HEK293T (cell line): ENCODE results near the gene TIGAR.

Experiments
- CTCF ChIA-PET: fragments of 350-600 bp; formaldehyde crosslinking; extraction: SDS; loops from one replicate; lab custom pipeline; 2021; ENCODE audit warnings: antibody characterized with exemption, inconsistent platforms; lab: Yijun Ruan, JAX
- POLR2A ChIA-PET: fragments of 350-600 bp; formaldehyde crosslinking; extraction: SDS; loops from one replicate; lab custom pipeline; 2020; ENCODE audit warnings: antibody characterized with exemption, inconsistent platforms; lab: Yijun Ruan, JAX
- DNase-seq: peaks from one replicate; pipeline ENCODE4 v3.0.0; 2012; ENCODE audit warnings: mixed read lengths; ENCODE audit errors: extremely low spot score
- ARNT ChIP-seq: fragments of 450-650 bp; IDR thresholded peaks from 2 replicates; pipeline ENCODE4 v1.6.1; 2017; ENCODE audit warnings: mild to moderate bottlenecking
- BHLHE40 ChIP-seq: fragments of 450-650 bp; IDR thresholded peaks from 2 replicates; pipeline ENCODE4 v1.6.1; 2016; ENCODE audit warnings: mild to moderate bottlenecking, moderate library complexity, borderline replicate concordance
- CTBP1 ChIP-seq: fragments of 450-650 bp; IDR thresholded peaks from 2 replicates; pipeline ENCODE4 v1.6.1; 2016; ENCODE audit warnings: borderline replicate concordance
- ELF4 ChIP-seq: fragments of 450-650 bp; IDR thresholded peaks from 2 replicates; pipeline ENCODE4 v1.6.1; 2017; ENCODE audit warnings: antibody characterized with exemption
- FOXA1 ChIP-seq: fragments of 450-650 bp; IDR thresholded peaks from 2 replicates; pipeline ENCODE4 v1.6.1; 2016; ENCODE audit warnings: mild to moderate bottlenecking
- FOXK2 ChIP-seq: fragments of 450-650 bp; IDR thresholded peaks from 2 replicates; pipeline ENCODE4 v1.6.1; 2016; ENCODE audit warnings: mild to moderate bottlenecking
- FOXM1 ChIP-seq: fragments of 450-650 bp; IDR thresholded peaks from 2 replicates; pipeline ENCODE4 v1.6.1; 2017; ENCODE audit warnings: mild to moderate bottlenecking, borderline replicate concordance
- HDGF ChIP-seq: fragments of 450-650 bp; IDR thresholded peaks from 2 replicates; pipeline ENCODE4 v1.6.1; 2017; ENCODE audit warnings: antibody characterized with exemption, borderline replicate concordance
- L3MBTL2 ChIP-seq: fragments of 450-650 bp; conservative IDR thresholded peaks from 2 replicates; pipeline ENCODE4 v1.6.1; 2016; ENCODE audit warnings: mild to moderate bottlenecking
- LEF1 ChIP-seq: fragments of 450-650 bp; IDR thresholded peaks from 2 replicates; pipeline ENCODE4 v1.6.1; 2017; ENCODE audit warnings: mild to moderate bottlenecking, borderline replicate concordance
- NFRKB ChIP-seq: fragments of 450-650 bp; IDR thresholded peaks from 2 replicates; pipeline ENCODE4 v1.6.1; 2016; ENCODE audit warnings: mild to moderate bottlenecking, moderate library complexity
- PKNOX1 ChIP-seq: fragments of 450-650 bp; IDR thresholded peaks from 2 replicates; pipeline ENCODE4 v1.6.1; 2016
- SP1 ChIP-seq: fragments of 450-650 bp; IDR thresholded peaks from 2 replicates; pipeline ENCODE4 v1.6.1; 2017
- SUZ12 ChIP-seq: fragments of 450-650 bp; IDR thresholded peaks from 2 replicates; pipeline ENCODE4 v1.6.1; 2016; ENCODE audit warnings: mild to moderate bottlenecking
- TARDBP ChIP-seq: fragments of 450-650 bp; IDR thresholded peaks from 2 replicates; pipeline ENCODE4 v1.6.1; 2016
- ZNF384 ChIP-seq: fragments of 450-650 bp; IDR thresholded peaks from 2 replicates; pipeline ENCODE4 v1.6.1; 2016

Gene TIGAR

GRCh38 chr12:4324366-4324765, 3.4 kb downstream of the TIGAR start:
- ChIA-PET POLR2A (no interaction called here), CTCF (no interaction called here)
- no peak for DNase-seq
- TF ChIP-seq CTBP1 (no peak), FOXM1 (no peak), ARNT (no peak), PKNOX1 (no peak), SP1 (no peak), HDGF (no peak), NFRKB (no peak), LEF1 (no peak)

- ChIA-PET POLR2A (no interaction called here), CTCF (no interaction called here)
- TF ChIP-seq PKNOX1: no peak
- TF ChIP-seq ZNF384: no peak
- TF ChIP-seq FOXM1: no peak
- no peak for TF ChIP-seq L3MBTL2
- TF ChIP-seq ELF4: no peak
- TF ChIP-seq ARNT: no peak
- no peak for TF ChIP-seq SP1
- TF ChIP-seq TARDBP: no peak
- no peak for DNase-seq
Observed at GRCh38 chr12:4325966-4326365, 5.0 kb downstream of the TIGAR start.

- no peak for DNase-seq
- CTCF ChIA-PET: no interaction called here
- TF ChIP-seq NFRKB (no peak), PKNOX1 (no peak), BHLHE40 (no peak), FOXM1 (no peak), L3MBTL2 (no peak), CTBP1 (no peak), FOXA1 (no peak), TARDBP (no peak), ELF4 (no peak), ZNF384 (no peak), SUZ12 (no peak), HDGF (no peak)
- POLR2A ChIA-PET: no interaction called here
Observed at GRCh38 chr12:4327293-4327692, 6.3 kb downstream of the TIGAR start.

GRCh38 chr12:4330203-4330602, 9.2 kb downstream of the TIGAR start:
- ChIA-PET POLR2A (interaction anchor here (0.7 kb wide), 1 partner anchor 856 kb away, joined by 4 read pairs; no protein-coding TSS in a partner anchor), CTCF (no interaction called here)
- no peak for DNase-seq
- no peak for TF ChIP-seq SUZ12
- TF ChIP-seq ARNT: no peak
- TF ChIP-seq CTBP1: no peak
- no peak for TF ChIP-seq HDGF
- no peak for TF ChIP-seq FOXM1
- no peak for TF ChIP-seq FOXK2
- TF ChIP-seq L3MBTL2: no peak
- TF ChIP-seq PKNOX1: no peak
- TF ChIP-seq NFRKB: no peak
- no peak for TF ChIP-seq ELF4
- no peak for TF ChIP-seq LEF1
- TF ChIP-seq ZNF384: no peak
- no peak for TF ChIP-seq SP1
- TF ChIP-seq TARDBP: no peak
- no peak for TF ChIP-seq FOXA1
- no peak for TF ChIP-seq BHLHE40

GRCh38 chr12:4331221-4331620, 10.2 kb downstream of the TIGAR start:
- no peak for DNase-seq
- POLR2A ChIA-PET: no interaction called here
- no peak for TF ChIP-seq BHLHE40
- no peak for TF ChIP-seq LEF1
- no peak for TF ChIP-seq NFRKB
- TF ChIP-seq FOXA1: no peak
- no peak for TF ChIP-seq CTBP1
- TF ChIP-seq FOXM1: no peak
- TF ChIP-seq PKNOX1: no peak
- no peak for TF ChIP-seq SP1
- TF ChIP-seq SUZ12: no peak
- no peak for TF ChIP-seq ELF4
- no peak for TF ChIP-seq FOXK2
- no peak for TF ChIP-seq ZNF384
- TF ChIP-seq HDGF: no peak
- TF ChIP-seq L3MBTL2: no peak
- TF ChIP-seq TARDBP: no peak
- TF ChIP-seq ARNT: no peak
- CTCF ChIA-PET: no interaction called here
